GM19043 (cell line): ENCODE data around the gene PROK2.

Source experiments
- ATAC-seq: cut with Tn5 transposase; IDR thresholded peaks from one replicate; pipeline ENCODE4 v1.9.1; 2021; ENCODE audit warnings: low read depth; ENCODE audit not compliant: unreplicated experiment

Gene PROK2

DNA sequence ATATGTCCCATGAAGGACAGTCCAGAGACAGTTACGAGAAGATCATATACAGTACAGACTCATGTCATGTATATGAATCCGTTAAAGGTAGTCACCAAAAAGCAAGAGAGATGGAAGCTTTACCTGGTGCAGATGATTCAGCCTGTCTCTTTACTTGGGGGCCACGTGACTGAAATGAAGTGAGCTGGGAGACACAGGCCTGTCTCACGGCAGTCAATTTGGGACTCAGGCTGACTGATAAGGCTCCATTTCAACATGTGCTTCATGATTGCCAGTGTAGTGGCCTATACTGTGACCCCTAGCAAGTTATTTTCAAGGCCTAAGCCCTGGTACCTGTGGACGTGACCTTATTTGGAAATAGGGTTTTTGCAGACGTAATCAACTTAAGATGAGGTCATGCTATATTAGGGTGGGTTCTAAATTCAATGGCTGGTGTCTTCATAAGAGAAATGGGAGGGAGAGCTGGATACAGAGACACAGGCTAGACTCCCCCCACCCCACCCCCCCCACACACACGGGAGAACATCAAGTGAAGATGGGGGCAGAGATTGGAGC, 3.0 kb upstream of the PROK2 start:
- ATAC-seq: no peak

DNA sequence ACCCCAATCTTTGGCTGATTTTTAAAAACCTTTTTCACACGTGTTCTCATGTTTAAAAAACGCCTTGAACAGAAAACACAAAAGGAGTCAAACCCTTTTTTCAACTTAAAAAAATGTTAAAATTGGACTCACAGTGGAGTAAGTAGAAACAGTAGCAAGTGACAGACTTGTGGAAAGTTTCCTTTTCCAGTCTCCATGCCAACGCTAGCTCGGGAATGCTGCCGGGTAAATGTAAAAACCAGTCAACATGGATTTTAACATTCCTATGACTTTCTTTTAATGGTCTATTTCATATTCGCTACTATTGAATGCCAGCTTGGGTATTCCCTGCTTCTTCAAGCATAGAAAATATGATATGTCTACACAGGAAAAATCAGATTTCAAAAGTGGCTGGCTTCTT, 1.6 kb upstream of the PROK2 start:
- ATAC-seq: no peak

DNA sequence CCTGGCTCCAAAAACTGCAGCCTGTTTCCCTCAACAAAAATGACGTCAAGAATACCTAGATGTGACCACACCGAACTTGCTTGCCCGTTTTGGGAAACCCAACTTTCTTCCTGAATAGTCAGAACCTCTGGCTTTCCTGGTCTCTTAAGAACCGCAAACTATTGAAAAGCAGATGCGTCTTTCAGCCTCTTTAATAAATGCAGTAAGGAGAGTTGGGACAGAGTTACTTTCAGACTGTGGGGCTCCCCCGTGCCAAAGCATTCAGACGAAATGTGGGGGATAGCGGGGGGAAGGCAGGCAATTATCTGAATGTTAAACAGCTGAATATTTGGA, 1.2 kb upstream of the PROK2 start:
- no peak for ATAC-seq

DNA sequence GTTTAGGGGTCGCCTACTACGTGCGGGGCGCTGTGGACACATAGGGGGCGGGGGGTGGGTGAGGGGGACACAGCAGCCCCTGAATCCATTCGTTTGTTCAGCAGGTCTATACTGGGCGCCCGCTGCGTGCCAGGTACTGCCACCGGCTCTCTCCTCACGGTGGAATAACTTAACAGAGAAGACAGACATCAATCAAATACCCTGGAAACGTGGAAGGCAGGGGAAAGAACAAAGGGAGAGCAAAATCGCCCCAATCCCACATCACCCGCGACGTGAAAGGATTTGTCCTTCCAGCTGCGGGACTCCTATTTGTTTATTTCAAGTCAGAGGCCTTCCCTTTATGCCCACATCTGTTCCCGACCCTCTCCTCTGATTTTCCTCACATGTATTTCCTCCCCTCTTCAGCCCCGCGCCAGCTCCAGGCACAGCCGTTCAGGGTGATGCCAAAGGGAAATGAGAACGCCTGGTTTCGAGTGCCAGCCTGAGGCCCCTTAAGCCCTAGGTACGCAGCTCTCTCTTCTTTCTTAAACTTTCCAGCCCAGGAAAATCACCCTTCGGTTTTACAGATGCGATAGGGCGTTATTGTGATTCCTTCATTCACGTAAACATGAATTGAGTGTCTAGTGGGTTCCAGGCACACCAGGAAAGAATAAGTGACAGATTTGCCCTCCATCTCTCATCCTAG, 726 bp upstream of the PROK2 start:
- no peak for ATAC-seq

DNA sequence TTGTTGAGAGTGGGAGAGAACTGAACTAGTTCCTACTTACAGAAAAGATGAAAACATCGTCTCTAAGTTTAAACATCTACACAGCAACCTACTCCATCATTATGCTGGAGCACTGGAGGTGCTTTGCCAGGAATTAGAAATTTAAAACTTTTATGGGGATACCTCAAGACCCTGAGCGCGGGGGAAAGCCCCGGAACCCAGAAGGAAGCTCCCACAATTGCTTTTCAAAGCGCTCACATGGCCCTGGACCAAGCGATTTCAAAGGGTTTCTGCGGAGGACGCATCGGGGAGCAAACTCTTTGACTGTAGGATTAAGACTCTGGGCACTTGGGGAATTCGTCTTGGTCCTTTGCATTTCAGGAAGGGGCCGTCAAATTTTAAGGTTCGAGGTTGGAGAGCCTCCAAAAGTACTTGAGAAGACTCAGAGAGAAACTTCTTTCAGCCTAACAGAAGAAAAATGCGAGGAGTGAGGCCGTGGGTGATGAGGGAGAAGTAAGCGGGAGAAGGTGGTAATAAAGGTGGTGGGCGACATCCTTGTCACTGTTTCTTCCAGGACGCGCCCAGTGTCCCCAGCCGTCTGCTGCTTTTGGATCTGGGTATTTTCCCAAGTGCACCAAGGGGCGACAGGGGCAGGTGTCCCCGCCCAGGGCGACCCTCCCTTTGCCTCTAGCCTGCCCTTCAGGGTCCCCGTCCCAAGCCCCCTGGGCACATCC, 591 bp downstream of the PROK2 start:
- ATAC-seq: no peak

DNA sequence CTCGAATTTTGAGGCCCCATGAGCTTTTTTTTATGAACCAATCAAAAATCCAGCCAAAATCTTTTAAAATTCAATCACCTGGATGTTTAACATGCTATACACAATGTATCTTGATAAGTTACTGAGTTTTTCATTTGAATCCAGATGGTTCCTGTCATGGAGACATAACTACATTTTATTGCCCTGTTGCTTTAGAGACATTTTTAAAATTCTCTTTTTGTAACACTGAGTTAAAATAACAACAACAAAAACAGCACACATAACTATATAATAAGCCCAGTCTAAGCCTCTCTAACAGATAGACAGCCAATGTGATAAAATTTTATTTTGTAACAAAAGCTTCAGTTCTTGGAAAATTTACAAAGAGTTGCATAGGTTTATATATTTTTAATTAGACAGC, 1.8 kb downstream of the PROK2 start:
- no peak for ATAC-seq

DNA sequence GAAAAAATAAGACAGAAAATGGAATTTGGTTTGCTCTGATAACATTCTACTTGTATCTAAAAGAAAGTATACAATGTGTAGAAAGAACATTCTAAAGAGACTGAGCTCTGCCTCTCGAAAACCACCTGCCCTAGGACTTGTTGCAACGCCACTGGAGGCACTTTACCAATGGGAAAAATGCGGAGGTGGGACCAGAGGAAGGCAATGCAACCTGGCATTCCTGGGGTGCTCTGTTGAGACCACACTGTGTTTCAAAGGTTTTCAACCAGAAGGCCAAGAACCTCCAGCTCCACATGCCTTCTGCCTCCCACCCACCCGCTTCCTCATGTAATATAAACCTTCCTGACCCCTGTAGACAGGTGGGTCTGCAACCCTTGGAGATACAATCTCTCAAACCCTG, 4.5 kb downstream of the PROK2 start:
- no peak for ATAC-seq

DNA sequence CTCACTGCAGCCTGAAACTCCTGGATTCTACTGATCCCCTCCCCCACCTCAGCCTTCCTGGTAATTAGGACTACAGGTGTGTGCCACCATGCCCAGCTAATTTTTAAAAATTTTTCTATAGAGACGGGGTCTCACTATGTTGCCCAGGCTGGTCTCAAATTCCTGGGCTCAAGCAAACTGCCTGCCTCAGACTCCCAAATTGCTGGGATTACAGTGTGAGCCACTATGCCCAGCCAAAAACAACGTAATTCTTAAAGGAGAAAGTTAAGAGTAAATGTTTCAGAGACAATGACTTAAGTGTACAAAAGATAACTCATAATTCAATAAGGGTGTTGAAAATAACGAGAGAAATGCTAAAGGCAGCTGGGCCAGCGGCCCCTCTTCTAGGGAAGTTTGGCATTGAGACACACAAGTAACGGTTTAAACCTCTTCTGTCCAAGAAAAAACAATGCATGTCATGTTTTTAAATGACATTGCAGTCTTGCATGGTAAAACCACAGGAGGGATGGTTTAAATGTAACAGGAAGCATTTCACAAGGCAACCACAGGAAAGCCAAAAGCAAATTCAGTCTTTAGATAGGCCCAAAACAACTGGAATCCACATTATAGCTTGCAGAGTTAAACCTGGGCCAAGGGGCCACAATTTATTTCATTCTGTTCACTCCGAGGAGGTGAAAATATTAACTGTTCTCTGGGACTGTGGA, 5.1 kb downstream of the PROK2 start:
- ATAC-seq: no peak

DNA sequence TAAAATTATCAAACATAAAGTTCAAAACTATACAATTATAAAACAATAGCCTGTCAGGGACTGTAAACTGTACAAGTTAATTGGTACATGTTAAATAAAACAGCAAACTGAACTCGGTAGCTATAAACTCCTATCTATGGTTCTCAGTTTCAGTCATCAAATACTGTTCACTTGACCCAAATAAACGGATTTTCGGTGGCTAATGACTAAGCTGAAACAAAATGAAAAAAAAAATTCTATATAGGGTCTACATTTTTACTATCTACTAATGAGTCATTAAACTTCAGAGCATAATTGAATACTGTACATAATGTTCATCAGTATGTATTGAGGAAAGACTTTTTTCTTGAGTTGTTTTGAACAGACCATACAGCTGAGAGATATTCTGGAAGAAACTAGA, 6.6 kb downstream of the PROK2 start:
- no peak for ATAC-seq

DNA sequence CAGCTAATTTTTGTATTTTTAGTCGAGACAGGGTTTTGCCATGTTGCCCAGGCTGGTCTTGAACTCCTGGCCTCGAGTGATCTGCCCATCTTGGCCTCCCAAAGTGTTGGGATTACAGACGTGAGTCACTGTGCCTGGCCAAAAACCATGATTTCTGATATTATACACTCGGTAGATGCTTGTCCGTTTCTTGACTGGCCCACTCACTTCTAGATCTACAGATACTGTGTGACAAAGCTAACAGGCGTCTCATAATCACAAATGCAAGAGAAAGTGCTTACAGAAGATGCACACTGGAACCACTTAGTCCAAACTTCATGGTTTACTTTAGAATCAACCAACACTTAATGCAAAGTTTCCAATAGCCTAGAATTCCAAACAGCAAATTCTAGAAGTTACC, 8.4 kb downstream of the PROK2 start:
- ATAC-seq: no peak

DNA sequence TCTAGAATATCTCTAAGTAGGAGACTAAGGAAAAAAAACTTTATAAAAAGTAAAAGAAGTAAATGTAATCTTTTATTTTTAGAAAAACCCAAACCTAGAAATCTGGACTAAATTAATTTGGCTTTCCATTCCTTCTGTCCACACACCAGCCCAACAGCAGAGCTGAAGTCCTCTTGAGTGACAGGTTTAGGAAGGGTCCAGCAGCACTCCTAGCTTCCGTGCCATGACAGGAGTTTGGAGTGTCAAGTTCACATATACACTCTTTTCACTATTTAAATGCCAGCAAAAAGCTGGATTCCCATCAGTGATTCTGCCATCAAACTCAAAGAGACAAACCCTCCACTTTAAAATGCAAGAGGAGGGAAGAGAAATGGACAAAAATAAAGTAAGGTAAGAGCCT, 13.1 kb downstream of the PROK2 start:
- ATAC-seq: no peak

DNA sequence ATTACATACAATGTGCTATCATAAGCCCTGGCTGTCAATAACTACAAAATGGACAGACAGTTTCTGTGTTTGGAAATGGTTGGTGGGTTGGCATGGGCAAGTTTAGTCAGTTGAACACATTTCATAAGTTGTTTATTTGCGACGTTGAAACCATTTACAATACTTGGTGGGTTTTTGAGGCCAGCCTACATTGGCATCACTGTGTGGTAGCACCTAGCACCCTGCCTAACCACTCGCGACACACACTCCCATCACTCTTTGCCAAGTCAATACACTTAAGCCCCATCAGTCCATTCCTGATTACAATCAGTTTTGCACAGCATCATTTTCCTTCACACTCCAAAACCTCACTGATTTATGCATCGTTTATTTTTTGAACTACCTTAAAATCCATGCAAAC, 13.8 kb downstream of the PROK2 start:
- no peak for ATAC-seq

DNA sequence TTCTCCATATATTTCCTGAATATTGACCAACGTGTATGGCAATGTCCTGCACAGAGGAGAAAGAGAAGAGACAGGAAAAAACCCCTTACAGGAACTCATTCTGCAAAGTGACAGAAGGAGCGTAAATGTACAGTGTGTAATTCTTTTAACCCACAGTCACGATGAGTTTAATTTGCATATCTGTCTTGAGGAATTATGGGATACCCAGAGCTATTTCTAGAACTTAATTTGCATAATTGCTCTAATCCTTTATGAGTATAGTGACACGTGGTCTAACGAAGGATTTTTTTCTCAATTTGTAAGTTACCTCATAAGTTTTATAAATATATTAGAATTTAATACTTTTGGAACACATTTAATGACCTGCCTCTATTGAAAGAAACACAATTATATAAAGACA, 21.5 kb downstream of the PROK2 start:
- ATAC-seq: no peak

DNA sequence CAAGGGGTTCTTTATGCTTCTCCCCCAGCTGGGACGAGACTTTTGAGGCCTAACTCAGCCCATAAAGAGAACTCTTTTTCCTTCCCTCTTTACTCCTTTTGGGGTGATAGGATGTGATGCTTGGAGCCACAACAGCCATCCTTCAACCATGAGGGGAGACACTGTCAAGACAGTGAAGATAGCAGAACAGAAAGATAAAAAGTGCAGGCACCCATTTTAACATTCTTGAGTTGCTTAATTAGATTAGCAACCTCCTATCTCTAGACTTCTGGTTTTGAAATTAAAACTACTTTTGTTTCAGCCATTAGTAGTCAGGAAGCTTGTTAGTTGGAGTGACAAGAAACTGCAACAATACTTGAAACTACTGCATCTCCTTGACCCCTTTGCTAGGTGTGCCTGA, 24.8 kb downstream of the PROK2 start:
- no peak for ATAC-seq

DNA sequence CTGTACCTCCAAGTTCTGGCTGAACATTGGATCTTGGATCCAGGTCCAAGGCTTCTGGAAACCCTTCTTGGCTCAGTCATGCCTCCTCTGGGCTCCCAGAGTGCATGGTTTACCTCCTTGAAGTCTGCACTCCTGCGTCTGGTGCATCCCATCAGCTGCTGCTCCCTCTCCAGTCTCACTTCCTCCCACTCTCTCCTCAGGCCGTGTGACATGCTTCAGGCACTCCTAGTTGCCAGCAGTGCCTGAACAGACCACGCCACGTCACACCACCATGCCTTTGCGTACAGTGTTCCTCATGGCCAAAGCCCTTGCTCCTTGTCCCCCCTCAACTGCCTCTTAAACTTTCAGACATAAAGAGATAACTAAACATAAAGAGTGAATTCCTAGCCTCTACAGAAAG, 25.5 kb downstream of the PROK2 start:
- ATAC-seq: no peak

DNA sequence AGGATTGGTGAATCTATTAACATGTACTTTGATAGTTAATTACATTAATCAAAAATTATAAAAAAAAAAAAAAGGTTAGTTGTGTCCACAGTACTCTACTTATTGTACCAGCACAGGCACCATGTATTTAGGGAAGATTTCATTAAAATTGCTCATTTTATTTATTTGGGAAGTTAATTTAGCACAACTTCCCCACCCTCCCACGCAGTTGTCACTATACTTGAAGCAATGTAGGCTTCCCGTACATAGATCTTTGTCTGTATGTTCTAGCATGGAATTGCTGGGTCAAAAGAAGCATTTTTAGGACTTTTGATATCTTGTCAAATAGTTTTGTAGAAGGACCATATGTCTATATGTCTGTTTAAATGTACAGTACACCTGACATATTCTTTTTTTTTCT, 26.9 kb downstream of the PROK2 start:
- no peak for ATAC-seq

DNA sequence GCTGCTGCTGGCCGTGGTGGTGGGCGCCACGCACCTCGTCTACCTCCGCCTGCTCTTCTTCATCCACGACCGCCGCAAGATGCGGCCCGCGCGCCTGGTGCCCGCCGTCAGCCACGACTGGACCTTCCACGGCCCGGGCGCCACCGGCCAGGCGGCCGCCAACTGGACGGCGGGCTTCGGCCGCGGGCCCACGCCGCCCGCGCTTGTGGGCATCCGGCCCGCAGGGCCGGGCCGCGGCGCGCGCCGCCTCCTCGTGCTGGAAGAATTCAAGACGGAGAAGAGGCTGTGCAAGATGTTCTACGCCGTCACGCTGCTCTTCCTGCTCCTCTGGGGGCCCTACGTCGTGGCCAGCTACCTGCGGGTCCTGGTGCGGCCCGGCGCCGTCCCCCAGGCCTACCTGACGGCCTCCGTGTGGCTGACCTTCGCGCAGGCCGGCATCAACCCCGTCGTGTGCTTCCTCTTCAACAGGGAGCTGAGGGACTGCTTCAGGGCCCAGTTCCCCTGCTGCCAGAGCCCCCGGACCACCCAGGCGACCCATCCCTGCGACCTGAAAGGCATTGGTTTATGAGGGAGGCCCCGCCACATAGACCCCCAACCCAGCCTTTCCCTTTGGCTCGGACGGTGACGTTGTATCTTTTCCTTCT, 30.2 kb downstream of the PROK2 start:
- ATAC-seq: no peak

DNA sequence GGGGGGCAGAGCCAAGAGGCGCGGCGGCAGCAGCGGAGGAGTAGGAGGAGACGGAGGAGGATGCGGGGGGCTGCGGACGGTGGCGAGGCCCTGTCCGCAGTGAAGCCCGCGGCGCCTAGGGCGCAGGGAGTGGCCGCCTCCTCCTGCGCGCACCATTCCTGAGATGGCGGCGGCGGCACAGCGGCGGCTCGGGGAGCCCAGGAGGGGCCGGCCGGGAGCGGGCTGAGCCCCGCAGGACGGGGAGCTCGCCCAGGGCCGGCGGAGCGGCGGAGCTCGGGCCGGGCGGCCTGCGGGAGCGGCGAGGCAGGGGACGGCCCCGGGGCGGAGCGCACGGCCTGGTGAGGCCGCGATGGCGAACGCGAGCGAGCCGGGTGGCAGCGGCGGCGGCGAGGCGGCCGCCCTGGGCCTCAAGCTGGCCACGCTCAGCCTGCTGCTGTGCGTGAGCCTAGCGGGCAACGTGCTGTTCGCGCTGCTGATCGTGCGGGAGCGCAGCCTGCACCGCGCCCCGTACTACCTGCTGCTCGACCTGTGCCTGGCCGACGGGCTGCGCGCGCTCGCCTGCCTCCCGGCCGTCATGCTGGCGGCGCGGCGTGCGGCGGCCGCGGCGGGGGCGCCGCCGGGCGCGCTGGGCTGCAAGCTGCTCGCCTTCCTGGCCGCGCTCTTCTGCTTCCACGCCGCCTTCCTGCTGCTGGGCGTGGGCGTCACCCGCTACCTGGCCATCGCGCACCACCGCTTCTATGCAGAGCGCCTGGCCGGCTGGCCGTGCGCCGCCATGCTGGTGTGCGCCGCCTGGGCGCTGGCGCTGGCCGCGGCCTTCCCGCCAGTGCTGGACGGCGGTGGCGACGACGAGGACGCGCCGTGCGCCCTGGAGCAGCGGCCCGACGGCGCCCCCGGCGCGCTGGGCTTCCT, 31.0 kb downstream of the PROK2 start, which contains the start of gene GPR27:
GPR27 (plus strand) TSS at position 155 of the 909 bp plus-strand sequence; CDS start at position 350, 195 bp downstream.
- no peak for ATAC-seq

DNA sequence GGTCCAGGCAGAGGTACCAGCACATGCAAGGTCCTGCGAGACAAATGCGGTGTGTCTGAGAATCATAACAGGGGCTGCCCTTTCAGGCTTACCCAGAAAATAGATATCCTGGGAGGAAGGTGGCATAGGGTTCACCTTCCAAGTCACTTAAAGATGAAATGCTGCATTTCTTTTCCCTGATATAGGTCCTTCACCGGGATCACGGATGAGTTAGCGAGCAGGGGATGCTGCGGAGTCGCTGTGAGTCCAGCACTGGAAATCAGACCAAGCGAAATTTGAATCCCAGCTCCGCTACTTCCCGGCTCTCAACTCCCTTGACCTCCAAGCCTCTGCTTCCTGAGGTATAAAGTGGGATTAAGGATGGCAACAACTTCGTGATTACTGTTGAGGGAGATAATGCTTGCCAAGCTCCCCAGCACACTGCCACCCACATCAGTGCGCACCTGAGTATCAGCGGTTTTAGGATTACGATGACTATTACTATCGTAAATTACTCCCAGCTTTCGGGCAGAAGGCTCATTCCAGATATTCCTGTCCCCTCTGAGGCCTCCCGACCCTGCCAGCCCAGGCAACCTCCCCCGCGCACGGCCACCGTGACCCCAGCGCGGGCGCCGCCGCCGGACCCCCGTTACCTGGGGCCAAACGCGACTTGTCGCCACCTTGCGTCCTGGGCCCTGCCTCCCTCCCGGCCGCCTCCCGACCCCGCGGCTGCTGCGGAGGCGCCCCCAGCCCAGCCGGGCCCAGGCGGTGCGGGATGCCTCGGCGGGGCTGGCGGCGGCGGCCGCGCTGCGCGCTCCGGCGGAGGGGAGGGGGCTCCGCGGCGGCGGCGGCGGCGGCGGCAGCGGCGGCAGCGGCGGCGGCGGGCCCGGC, 31.9 kb downstream of the PROK2 start:
- no peak for ATAC-seq
